GM19324 (cell line): Measurements from ENCODE around the gene KRT33B.
"Not testable (repeated sequence)": the region's sequence is repeated elsewhere in the genome, so short reads cannot be mapped to it uniquely, and the experiment has no call there.

Experiments used
- ATAC-seq: cut with Tn5 transposase; IDR thresholded peaks from one replicate; pipeline ENCODE4 v1.9.1; 2021; ENCODE audit warnings: mild to moderate bottlenecking, moderate library complexity; ENCODE audit not compliant: unreplicated experiment, low FRiP score

KRT33B gene

DNA sequence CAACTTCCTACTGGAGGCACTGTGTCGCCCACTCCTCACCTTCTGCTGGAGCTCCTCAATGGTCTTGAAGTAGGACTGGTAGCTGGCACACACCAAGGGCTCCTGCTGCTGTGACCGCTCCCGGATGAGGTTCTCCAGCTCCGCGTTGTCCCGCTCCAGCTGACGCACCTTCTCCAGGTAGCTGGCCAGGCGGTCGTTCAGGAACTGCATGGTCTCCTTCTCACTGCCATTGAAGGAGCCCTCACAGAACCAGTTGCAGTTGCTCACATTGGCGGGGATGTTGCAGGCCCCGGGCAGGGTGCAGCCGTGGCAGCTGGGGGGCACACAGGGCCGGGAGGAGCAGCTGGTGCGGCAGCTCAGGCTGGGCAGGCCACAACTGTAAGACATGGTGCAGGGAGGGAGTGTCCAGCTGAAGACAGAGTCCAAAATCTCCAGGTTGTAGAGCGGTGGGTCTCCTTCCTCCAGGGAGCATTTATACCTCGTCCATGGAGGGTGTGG, 19.2 kb downstream of the KRT33B start, which contains the start of gene KRT33A:
Gene KRT33A, minus strand, starts transcription at position 448 of the 498 bp plus-strand sequence. Its CDS starts 61 bp downstream, at position 387.
- not testable (repeated sequence) for ATAC-seq

DNA sequence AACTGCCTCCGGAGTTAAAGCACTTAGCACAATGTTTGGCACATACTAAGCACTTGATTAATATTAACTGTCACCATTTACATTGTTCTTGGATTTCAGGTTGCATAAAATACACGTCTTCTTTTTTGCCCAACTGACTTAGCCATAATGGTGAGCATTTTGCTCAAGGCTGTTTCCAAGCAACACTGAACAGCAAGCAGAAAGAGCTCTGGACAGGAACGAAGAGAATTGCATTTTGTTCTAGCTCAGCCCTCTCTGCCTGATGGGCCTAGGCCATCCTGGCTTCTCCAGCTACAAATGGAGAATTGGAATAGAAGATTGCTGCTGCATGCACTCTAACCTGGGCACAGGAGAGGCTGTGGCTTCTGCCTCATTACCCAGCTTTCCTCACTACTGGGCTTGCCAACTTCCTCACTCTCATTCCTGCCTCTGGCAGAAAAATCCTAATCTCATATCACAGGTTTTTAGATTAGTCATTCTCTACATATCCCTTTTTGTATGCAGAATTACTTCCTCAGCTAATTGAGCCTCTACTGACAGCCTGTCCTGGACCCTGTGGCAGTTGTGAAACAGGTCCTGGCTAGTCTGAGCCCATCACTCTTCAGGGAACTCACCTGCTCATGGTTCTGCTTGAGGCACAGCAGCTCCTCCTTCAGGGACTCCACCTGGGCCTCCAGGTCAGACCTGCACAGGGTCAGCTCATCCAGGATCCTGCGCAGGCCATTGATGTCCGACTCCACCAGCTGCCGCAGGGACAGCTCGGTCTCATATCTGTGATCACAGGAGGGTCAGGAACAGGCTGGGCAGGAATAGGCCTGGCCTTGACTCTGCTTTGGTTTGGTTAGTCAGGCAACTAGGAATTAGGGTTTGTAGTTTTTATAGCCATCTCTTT, 21.5 kb downstream of the KRT33B start:
- ATAC-seq, result no peak

DNA sequence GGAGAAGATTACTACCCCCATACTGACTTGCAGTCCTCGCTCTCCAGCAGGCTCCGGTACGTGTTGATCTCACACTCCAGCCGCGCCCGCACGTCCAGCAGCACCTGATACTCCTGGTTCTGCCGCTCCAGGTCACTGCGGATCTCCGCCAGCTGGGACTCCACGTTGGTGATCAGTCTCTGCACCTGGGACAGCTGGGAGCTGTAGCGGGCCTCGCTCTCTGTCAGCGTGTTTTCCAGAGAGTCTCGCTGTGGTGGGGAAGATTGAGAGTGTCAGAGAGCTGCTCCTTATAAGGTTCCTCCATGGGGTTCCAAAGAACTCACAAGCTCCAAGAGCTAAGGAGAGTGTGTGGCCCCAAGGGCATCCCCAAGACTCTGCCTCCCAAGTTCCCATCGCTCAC, 23.2 kb downstream of the KRT33B start:
- not testable (repeated sequence) for ATAC-seq

DNA sequence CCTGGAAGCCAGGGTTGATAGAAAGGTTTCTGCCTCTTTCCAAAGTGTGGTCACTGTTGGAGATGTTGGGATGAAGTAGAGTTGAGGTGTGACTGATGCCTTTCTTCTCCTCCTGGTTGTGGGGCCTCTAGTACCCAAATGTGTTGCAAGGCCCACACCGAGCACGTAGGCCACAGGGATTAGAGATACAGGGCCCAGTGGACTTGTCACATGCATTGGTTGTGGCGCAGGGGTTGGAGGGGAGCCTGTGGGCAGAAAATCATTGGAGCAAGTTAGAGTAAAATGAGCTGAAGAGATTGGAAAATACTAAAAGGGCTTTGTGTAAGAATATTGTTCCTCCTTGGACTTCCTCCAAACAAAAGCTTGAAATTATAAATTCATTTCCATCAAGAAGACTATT, 23.6 kb downstream of the KRT33B start:
- no peak for ATAC-seq

DNA sequence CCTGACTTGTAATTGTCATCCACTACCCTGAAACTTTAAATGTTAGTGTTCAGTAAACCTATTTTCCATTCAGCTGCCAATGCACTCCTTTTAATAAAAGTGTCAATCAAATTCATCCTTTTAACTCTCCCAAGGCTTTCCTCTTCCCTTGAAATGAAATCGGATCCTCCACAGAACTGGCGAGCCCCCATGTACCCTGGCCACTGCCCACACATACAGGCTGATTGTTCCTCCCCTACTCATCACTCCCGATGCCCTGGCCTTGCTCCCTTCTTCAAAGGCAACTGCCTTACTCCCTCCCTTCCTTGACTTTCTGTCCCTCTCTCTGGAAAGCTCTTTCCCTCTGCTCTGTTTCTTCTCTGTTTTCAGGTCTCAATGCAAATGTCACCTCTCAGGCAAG, 26.6 kb downstream of the KRT33B start:
- no peak for ATAC-seq

DNA sequence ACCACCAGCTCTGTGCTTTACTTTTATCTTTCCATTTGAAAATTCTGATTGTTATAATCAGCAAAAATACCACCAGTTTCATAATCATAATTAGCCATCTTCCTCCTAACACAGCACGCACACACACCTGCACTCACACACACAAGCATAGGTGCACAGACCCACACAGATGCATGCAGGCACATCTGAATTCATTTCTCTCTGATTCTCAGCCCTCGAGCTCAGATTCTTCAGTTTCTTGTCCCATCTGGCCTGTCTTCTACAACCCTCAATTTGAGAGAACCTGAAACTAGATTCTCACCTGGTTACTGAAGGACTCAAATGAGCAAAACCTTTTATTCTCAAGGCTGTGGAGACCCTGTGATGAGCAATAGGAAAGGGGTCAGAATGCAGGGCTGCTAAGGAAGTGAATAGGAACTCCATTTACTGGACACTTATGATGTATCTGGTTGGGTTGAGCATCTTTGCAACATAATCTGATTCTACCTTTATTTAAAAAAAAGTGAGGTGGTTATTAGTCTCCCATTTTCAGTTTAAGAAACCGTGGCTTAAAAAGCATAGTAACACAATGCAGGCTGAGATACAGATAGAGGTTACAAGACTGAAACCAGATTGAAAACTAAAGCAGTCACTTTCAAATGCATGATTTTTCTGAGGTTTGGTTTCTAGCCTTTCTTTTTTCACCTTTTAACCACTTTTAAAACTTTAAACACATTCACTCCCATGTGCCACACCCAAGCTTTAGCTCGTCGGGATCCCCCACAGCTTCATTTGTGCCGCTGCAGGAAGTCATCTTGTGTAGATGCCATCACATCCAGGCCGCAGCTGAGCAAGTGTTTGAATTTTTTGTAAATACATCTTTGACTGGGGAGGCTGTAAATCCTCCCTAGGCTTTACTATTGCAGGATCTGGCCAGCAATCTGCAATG, 28.4 kb downstream of the KRT33B start:
- no peak for ATAC-seq

DNA sequence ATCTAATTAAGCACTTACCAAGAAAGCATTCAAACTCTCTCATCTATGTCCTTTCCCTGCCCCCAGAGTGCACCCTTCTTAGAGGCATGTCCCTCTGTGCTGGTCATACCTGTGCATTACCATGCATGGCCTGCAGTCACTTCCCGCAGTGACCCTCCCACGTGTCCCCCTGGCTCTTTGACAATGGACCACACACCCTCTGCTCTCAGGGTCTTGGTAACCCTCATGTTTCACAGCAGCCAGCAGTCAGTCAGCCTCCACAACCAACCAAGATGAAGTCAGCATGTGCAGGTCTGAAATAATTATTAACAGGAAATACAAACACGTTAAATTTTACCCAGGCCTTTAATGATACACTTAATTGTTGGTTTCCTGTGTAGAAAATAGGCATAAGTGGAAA, 29.1 kb downstream of the KRT33B start:
- ATAC-seq, result no peak

DNA sequence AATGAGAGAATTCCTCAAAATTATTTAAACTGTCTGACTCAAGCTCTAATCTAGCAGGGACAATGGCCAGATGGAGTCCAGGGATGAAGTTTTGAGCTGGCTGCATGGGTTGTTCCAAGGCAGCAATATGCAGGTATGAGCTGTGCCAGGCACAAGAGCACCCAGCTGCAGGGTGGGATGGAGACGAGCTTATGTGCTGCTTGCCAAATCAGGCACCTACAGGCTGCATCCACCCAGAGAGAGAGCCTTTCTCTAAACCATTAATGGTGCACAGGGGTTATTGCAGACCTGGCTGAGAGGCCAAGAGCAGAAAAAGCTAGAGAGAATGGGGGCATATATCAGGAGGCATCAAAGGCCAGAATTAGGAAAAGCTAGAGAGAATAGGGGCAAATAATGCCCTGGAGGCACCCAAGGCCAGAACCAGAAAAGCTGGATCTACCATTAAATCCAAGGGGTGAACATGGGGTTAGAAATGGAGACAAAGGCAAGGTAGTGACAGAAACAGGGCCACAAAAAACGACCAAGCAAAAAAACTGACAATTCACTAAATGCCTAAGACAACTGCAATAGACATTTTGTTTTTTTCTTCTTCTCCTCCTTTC, 29.9 kb downstream of the KRT33B start:
- ATAC-seq, result no peak

DNA sequence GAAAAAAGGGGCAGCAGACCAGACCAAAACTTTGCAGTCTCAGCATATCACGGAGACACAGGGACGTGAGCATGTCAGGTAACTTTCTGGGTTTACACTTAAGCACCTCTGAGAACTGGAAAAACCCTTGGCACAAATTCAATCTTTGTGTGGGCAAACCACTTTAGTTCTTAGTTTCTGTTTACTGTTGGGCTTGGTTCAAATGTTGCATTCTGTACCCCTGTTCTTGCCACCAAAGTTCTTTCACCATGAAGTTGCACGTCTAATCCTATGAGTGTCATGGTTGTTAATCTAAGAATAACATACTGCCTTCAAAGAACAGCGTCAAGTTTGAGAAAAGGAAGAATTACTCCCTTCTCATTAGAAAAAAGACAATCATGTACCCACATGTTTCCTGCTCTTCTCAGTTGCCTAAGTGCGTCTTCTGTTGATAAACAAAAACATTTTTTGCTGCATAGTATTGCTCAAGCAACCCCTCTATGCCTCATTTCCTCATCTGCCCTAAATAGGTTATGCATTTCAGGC, 30.6 kb downstream of the KRT33B start:
- no peak for ATAC-seq

DNA sequence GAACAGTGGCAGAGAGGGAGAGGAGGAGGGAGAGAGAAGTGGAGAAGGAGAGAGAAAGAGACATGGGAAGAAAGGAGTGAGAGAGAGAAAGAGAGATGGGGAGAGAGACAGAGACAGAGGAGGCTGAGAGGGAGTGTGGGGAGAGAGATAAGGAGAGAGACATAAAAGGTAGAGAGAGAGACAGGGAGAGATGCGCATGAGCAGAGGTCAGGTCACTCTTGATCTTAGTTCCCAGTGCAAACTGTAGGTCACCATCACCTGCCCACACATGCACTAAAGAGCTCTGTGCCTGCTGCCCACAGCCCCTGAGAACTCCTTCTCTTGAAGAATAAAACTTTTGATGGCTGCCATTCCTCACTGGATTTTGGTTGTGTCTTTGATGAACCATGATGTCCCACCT, 33.9 kb downstream of the KRT33B start:
- ATAC-seq, result no peak

DNA sequence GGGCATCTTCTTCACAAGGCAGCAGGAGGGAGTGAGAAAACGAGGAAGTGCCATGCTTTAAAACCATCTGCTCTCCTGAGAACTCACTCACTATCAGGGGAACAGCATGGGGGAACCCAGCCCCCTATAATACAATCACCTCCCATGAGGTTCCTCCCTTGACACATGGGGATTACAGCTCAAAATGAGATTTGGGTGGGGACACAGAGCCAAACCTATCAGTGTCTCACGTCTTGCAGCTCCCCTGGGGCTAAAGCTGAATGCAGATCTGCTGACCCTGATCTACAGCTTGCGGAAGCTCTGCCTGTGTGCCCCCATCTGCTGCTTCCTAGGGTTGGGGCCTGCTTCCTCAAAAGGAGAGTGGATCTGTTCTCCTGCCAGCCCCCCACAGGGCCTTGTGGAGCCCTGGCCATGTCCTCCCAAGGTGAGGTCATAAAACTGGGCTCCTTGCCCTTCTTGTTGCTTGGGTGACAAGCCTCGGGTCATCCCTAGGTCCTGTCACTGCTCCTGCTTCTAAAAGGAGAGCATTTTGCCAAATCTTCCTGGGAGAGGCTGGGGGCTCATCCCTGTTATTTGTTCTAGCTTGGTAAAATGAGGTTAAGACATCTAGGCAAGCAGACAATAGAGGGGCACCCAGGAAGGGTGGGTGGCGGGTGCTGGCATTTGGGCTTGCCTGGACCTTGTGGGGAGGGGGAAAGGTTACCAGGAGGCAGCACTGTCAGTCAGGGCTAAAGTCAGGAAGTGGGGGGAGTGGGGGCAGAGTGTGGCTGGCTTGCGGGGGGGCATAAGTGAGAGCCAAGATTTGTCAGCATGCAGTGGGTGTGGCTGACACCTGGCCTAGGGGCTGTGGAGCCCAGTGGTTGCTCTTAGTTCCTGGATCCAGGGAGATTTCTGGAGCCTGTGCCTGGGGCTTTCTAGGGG, 35.0 kb downstream of the KRT33B start:
- no peak for ATAC-seq

DNA sequence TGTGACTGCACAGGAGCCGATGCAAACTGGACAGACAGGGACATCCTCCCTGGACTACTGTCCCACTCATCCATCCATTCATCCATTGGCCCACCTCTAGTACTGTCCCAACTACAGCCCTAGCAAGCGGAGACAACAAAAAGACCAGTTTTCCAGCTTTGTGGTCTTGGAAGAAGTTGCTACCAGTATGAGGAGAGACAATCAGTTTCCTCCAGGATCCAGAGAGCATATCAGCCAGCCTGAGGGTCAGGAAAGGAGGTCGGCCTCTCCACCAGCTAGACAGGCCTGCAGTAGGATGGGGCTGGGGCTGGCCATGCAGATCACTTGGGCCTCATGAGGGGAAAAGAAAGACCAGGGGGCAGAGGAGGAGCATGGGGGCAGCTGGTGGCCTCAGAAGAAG, 35.8 kb downstream of the KRT33B start:
- ATAC-seq, result no peak

DNA sequence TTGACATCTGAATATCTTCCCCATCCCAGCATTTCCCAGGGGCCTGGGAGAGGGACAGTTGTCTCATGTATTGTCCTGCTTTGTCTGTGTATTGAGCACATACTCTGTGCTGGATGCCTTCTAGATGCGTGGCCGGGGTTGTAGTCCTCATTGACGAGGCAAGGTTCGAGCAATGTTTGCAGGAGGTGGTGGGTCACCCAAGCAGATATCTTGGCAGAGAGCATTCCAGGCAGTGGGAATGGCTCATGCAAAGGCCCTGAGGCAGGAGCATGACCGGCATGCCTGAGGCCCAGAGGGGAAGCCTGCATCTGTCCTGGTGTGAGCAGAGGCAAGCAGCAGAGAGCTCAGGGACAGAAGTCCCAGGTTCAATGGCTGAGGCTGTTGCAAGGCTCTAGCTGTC, 36.5 kb downstream of the KRT33B start:
- ATAC-seq, result no peak

DNA sequence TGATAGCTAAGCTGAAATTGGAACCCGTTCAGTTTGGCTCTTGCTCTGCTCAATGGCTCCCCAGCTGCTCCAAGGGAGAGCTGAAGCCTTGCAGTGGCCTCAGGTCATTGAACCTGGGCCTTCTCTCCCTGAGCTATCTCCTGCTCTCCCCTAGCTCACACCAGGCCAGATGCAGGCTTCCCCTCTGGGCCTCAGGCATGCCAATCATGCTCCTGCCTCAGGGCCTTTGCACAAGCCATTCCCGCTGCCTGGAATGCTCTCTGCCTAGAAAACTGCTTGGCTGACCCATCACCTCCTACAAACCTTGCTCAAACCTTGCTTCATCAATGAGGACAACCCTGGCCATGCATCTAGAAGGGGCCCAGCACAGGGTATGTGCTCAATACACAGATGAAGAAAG, 37.4 kb downstream of the KRT33B start:
- ATAC-seq, result no peak

DNA sequence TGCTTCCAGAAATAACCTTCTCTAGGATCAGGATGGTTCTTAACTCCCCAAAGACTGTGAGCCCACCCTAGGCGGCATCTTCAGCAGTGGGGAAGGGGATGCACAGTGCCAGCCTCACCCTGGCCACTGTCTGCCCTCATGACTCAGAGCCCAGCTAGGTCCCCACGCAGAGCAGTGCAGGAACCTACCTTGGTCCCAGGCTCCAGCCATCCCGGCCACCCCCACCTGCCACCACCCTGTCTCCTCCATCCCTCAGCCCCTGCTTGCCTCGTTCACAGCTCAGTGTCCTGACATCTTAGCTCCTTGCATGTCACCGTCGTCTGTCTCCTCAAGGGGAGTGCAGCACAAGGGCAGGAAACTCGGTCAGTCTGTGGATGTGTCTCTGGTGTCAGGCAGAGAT, 38.0 kb downstream of the KRT33B start:
- no peak for ATAC-seq

DNA sequence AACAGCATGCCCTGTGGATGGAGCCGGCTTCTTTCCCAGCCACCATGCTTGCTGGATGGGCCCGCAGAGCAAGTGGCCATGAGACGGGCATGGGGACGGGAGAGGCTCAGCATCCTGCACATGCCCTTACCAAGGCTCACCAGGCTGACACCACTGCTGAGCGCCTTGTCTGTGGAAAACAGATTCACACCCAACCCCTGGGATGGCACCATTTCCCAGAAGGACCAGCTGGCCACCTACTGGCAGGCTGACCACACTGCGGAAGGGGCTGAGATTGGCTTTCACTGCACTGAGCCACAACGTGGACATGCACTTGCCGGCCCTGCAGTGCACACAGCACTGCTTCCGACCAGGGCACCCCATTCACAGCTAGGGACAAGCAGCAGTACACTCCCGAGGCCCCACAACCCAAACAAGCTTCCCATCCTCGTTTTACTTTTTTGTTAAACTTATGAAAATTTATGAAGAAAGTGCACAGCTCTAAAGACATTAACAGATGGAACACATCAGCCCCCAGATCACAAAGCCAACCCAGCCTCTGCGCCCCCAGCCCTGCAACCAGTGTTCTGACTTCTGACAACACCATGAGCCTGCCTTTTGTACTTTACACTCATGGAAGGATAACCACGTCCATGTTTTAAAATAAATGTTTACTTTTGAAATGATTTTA, 40.2 kb downstream of the KRT33B start:
- no peak for ATAC-seq

DNA sequence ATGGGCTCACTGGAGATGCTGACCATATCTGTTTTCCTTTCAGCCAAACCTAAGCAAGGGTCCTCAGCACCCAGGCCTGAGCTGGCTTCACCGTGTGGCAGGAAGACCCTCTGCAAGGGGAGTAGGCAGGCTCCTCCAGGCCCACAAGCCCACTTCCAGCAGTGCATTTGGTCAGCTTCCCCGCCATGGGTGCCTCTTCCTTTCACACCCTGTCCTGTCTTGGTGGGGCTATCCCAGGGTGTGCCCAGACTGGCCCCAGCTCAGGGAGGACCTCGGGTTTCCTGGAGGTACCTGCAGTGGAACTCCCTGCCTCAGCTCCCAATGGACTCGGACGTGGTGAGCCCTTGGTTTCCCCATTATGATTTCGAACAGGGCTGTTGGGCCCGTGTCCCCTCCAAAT, 41.4 kb downstream of the KRT33B start:
- no peak for ATAC-seq

DNA sequence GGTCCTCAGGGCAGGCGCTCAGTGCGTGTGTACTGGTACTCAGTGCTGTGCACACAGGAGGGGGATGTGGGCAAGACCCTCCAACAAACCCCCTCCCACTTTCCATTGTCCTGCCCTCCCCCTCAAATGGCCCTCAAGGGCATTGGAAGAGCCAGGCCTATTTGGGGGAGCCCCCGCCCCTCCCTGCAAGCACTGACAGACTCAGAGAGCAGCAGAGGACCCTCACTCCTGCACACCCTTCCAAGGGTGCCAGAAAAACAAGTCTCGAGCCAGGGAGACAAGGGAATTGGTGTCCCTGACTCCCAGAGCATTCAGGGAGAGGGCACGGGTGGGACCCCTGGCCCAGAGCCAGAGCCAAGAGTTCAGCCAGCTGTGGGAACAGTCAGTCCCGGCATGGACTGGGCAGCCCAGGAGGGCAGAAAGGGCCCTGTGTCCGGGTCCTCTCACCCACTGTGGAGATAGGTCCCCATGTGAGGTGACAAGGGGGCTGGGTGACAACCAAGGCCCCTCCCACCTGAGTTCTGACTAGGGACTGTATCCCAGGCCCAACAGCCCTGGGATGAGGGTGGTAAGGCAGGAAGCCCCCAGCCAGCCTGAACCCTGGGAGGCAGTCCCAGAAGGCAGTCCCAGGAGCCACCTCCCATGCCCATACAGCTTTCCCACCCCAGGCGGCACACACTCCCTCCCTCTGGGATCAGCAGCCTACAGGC, 42.0 kb downstream of the KRT33B start:
- no peak for ATAC-seq
